GM21447 (cell line): Measurements from ENCODE around the gene PML.

Experiments used
- ATAC-seq: cut with Tn5 transposase; IDR thresholded peaks from one replicate; pipeline ENCODE4 v1.9.1; 2021; ENCODE audit not compliant: unreplicated experiment

PML gene

DNA sequence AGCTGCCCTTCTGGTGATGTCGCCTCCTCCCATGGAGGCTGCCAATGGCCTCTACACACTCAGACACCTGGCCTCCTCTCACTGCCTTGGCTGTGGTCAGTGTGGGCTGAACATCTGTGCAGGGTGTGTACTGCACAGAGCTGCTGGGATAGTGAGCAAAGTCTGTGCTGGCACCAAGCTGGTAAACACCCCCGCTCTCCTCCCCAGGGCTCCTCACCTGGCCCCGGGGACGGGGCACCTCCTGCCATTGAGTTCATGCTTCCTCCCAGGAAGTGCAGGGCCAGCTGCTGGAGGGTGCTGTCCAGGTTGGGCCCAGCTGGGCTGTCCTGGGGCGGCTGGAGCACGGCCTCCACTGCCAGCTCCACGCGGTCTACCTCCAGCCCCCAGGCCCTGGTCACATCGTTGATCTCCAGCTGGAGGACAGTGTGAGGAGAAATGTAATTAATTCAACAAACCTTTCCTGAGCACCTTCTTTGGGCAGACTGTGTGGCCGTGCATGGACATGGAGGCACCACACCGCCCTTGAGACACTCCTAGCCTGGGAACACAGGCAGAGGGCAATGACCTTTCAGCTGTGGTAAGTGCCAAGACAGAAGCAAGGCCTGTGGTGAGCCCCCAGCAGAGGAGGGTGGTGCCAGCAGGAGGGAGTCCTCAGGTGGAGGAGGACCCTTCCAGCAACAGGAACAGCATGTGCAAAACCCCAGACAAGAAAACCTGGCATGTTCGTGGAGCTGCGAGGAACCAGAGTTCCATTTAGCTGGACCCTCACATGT is 9.2 kb upstream of the PML start:
- ATAC-seq = no peak

DNA sequence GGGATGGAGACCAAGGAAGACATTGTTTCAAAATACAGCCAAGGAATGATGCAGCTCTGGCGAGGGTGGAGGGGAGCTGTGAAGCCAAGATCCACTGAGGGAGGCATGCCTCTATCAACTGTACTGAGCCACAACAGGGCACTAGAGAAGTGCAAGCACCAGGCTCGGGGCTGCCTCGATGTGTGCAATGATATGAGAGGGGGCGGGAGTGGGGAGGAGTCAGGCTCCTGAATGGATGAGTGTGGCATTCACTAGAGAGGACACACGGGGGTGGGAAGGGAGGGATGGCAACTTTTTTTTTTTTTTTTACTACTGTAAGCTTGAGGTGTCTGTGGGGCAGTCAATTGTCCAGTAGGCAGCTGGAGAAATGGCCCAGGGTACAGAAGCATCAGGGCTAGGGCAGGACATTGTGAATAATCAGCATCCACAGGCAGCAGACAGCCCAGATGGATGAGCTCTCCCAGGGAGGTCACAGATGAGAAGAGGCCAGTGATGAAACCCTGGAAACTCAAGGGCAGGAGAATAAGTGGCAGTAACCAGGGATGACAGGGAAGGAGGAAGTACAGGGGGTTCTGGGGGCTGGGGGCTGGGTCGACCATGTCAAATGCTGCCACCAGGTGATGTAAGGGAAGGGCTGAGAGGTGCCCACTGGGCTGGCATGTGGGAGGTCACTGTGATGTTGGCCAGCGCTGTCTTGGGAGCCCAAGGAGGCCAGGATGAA is 8.3 kb upstream of the PML start:
- no peak for ATAC-seq

DNA sequence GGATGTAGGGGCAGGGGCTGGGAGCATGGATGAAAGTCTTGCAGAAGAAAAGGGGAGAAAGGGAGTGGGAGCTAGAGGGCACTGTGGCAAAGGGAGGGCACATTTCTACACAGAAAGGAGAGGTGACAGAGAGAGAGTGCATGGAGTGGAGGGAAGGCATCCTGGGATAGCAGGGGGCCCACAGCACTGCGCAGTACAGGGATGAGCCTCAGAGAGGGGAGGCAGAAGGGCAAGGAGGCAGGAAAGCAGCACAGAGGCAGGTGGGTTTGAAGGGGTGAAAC is 7.8 kb upstream of the PML start:
- ATAC-seq = no peak

DNA sequence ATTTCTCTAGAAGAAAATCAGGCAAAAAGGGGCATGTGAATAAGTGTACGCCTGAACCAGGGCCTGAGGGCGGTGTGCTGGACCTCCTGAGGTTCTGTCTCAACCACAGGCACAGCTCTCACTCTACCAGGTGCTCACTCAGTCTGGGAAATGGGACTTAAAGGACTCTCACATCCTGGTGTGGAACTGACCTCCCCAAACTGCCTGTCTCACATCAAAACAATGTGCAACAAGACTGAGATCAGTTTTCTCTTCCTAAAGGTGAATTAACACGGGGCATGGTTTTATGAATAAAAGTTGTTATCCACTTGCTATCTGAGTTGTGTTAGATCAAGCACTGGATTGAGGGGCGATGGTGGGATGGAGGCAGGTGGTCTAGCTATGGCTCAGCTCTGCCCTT is 7.3 kb upstream of the PML start:
- ATAC-seq = no peak

DNA sequence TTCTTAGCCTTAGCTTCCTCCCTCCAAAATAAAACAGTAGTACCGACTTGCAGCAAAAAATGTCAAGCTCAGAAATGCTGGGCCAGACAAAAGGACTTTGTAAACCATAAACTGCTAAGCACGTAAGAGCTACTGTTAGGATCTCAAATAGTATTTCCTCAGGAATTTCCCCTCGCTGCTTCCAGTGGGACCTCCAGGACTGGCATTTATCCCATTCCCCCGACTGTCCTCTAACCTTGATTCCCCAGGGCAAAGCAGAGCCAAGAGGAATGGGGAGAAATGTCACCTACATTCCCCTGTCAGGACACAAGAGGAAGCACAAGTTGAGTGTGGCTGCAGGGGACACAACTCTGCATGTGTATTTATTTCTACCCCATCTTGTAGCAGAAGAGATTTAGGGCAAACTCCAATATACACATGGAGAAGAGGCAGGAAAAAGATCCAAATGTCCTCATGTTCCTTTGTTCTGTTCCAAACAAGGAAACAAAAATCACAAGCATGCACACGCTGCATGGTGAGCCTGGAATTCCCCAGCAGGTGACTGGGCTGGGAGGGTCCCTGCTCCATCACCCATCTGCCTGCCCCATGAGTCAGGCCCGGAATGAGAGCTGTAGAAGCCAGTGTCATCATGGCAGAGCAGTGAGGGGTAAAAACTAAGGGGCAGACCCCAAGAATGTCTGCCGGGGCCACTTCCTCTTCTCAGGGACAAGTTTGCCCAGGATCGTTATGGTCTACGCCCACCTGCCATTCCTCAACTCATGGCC is 6.7 kb upstream of the PML start:
- ATAC-seq = no peak

DNA sequence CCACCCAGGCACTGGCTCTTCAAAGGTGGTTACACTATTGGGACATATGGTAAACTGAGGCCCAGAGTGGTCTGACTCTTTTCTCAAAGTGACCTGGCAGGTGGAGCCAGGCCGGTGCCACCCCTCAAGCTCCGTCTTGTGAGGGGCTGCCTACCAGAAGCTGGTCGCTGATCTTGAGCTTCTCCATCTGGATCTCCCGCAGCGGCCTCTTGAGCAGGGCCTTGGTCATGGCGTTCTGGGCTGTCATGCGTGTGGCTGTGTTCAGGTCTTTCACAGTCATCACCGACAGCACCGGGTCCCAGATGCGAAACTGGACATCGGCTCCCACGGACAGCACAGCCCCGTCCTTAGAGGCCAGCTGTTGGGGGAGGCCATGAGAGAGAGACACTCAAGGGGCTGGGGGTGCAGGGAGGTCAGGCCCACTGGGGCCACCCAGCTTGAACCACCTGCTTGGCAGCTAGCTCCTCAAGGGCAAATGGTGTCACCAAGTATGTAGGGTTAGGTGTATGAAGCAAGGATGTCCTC is 6.0 kb upstream of the PML start:
- no peak for ATAC-seq

DNA sequence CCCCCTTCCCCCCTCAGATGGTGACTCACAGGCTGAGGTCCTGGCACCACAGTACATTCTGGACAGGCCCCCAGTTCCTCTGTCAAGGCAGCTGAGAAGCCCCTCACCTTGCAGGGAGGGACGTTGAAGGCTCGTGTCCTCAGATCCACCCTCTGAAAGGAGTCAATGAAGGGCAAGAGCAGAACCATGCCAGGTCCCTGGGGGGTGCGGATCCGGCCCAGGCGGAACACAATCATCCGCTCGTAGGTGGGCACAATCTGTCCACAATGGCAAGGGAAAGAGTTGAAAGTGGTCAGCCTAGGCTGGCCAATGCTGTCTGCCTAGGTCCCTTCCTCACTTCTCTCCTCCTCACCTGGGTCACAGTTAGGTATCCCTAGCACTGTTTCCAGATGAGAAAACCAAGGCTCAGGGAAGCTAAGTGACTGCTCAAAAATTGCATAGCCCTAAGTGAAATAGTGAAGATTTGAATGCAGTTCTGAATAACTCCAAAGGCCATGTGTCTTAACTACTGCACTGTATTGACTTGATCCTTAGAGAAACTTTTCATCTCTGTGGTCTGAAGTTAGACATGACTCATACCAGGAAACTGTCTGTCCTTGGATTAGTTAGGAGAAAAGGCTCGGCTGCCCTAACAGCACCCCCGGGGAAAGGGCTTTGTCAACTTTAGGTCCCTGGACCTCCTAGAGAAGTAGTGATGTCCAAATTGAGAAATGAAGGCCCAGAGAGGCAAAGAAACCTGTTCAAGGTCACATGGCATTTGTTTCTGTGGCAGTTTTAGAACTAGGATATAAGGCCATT is 5.3 kb upstream of the PML start:
- ATAC-seq = no peak

DNA sequence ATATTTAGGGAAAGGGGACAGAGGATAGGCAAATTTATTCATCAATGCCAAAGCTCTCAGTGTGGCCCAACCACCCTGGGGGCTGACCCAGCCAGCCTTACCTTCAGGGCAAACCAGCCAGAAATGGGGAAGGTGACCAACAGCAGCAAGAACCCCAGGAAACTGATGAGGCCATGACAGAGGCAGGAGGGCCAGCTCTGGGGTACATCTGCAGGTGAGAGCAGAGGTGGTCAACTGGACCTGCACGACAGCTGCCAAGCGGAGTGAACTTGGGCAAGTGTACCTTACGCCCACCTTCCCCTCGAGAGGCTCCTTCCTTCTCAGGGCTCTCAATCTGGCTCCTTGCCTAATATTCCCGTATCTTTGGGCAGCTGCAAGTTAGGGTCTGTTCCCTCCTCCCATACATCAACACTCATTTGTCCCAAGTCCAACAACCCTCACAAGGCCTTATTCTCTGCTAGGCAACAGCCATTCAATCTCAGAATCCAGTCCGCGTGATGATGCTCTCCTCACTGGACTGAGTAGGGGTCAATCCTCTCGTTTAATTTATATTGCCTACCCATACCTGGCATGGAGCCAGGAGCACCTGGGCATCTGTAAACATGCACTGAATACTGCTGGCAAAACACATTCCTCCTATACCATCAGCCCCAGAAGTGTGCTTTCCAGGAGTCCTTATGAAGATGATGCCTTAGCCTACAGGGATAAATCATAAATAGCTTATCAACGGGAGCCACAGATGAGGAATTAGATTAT is 4.1 kb upstream of the PML start:
- ATAC-seq = no peak

DNA sequence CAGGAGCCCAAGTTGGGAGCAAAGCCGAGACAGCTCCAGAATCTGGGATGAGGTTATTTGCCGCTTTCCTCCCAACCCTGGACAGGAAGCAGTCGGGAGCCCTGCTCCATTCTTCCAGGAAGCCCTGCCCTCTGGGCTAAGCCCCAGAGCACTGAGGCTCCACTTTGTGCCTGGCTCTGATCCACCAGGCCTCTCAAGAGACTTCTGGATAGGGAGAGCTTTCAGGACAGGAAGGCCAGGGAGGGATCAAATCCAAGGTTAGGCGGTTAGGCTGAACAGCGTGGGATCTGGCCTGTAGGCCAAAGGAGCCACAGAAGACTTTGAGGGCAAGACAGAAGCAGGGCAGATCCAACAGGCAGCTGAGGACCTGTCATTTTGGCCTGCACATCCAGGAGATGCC is 3.3 kb upstream of the PML start:
- ATAC-seq = no peak

DNA sequence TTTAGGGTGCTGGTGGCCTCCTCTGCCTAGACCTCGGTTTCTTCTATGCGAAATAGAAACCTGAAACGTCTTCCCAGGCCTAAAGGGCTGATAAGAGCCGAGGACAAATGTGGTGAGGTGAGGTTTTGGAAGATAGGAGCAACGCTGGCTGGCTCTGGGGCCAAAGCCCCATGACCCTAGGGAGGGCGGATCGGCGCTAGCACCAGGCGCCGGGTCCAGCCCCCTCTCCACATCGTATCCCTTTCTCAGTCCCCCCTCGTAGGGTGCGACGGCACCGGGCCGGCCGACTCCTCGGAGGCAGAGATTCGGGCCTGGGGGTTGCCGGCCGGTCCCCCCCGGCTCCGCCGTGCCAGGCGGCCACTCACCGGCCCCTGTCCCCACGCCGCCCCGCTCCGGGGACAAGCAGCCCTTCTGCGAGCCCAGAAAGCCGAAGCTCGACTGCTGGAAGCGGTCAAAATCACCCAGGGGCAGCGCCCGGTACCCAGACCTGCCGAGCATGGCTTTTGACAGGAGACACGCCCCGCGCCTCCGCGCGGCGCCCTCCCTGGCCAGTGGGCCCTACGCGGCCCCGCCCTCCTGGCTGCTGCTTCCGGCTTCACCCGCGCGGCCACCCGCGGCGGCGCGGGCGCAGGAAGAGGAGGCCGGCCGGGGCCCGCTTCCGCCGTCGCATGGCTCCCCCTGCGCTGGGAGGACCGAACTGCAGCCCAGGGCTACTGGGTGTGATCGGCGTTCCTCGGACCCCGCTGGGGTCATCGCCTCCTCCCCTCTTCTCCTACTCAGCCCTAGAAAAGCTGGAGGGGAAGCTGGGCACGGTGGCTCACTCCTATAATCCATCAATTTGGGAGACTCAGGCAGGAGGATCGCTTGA is 2.6 kb upstream of the PML start, which contains the start of gene STOML1:
STOML1 (minus strand) TSS at position 570 of the 868 bp plus-strand sequence; CDS start at position 498, 72 bp downstream.
- ATAC-seq = peak; percentile 54

DNA sequence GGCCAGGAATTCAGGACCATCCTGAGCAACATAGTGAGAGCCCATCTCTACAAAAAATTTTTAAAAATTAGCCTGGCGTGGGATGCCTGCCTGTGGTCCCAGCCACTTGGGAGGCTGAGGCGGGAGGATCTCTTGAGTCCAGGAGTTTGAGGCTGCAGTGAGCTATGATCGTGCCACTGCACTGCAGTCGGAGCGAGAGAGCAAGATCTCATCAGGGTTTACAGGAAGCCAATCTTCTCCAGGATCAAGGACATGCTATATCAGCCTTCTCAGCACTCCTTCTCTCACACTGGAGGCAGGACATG is 2.0 kb upstream of the PML start:
- no peak for ATAC-seq

DNA sequence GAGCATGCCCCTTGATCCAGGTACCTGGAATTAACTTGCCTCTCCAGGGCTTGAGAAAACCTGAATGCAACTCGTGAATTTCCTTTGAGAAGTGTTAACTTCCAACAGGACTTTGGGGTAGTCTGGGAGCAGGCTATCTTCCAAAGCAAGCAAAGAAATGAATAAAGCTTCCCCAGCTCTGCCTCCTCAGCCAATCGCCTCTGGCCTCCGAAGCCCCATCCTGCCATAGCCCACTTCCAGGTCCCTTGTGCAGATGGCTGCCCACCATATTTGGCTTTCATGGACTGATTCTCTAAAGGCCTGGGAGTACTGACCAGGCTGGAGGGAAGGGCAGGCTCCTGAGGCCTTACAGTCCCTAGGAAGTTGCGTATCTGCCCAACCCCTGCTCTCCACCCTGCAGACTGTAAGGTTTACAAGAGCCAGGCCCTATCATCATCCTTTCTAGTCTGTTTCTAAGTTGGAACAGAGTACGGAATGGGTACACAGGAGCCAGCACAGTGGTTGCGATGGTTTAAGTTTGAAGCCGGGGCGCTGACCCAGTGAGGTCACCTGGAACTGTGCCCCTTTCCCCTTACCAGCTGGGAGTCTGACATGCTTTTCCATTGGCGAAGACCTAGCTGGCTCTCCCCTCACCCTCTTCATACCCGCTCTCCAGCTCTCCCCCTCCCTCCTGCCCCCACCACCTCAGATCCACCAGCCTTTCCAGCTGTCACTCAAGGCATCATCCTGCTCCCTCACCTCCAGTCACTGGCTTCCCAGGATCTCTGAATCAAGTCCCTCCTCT is 1.1 kb upstream of the PML start:
- no peak for ATAC-seq

DNA sequence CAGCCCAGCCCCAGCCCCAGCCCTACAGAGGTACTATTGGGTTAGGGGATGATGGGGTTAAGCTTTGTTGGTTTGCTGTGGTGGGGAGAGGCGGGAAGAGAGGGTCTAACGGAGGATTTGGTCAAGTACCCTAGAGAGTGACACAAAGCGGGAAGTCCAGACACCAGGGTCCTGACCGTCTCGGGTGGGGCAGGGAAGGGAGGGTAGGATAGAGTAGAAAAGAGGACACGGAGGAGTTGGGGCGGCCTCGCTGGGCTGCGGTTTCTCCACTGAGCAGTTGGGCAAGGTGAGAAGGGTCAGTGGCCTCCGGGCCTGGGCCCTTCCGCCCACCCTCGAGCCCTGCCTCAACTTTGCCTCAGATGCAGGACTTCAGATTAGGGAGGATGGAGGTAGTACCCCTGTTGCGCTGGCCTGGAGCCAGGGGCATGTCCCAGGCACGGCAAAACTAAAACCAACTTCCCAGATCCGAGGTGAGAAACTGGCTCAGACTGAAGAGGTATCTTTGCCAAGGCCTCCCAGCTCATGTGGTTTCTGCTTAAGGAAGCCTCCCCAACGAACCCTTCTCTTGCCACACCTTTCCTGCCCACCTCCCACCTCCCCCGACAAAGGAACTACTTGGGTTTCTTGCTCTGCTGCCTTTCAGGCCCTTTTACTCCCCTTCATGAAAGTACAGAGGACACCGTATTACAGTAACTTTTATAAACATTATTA is 551 bp downstream of the PML start:
- ATAC-seq = no peak

DNA sequence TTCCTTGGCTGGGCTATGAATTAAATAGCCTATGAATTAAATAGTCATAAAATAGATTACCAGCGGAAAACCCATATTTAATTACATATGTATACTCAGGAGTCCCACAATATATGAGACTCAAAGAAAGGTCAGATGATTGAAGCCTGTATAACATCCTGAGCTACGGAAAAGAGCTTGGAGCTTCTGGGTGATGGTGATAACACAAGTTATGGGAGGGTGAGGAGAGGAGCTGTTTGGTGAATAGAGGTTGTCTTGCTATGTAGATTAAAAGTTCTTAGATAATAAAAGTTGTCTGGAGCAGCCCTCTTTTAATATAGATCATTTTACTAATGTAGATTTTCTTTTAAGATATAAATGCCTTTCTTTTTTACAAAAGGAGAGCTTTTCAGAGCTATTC is 1.8 kb downstream of the PML start:
- ATAC-seq = no peak

DNA sequence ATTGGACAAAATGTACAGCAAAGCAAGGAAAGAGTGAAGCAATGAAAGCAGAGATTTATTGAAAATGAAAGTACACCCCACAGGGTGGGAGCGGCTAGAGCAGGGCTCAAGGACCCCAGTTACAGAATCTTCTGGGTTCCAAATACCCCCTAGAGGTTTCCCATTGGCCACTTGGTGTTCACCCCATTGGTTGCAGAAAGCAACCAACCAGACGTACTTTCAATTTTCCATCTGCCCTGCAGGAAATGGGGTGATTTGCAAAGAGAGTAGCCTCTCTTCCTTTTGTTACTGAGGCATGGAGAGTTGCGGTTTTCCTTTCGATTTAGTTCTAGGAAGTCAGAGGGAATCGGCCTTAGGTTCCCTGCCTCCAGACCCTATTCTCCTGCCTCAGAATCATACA is 2.4 kb downstream of the PML start:
- no peak for ATAC-seq

DNA sequence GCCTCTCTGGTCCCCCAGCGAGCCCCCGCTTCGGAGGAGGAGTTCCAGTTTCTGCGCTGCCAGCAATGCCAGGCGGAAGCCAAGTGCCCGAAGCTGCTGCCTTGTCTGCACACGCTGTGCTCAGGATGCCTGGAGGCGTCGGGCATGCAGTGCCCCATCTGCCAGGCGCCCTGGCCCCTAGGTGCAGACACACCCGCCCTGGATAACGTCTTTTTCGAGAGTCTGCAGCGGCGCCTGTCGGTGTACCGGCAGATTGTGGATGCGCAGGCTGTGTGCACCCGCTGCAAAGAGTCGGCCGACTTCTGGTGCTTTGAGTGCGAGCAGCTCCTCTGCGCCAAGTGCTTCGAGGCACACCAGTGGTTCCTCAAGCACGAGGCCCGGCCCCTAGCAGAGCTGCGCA is 3.5 kb downstream of the PML start:
- no peak for ATAC-seq

DNA sequence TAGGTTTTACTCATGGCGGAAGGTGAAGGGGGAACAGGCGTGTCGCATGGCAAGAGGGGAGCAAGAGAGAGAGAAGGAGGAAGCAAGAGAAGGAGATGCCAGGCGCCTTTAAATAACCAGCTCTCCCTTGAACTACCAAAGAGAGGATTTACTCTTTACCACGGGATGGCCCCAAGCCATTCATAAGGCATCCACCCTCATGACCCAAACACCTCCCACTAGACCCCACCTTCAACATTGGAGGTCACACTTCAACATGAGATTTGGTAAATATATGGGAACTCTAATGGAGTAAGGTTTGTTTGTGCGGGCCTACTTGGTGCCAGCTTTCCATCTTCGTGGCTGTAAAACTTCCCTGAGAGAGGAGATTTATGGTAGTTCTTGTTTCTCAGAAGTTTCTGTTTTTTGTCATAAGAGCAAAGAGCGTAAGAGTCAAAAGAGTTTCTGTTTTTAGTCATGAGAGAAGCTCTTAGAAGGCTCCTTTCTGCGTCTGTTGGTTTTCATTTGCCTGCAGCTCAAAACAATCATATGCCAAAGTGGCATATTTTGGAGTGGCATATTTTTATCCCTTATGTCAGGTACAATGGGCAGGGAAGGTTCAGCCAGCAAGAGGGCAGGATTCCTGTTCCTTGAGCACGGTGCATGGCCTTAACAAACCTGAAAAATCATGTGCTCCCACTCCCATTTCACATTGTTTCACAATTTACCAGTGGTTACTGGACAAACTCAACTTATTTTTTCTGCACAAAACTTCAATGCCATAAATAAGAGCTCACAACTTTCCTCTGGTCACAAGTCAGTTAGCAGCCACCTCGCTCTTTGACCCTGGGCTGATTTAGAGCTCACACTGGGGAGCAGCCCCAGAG is 12.5 kb downstream of the PML start:
- ATAC-seq = no peak
